SH-SY5Y (cell line): ENCODE measurements around the gene CRTC3.

Experiments
- GATA2 ChIP-seq: IDR thresholded peaks from 2 replicates; pipeline ENCODE4 v1.6.1; 2011; ENCODE audit warnings: mild to moderate bottlenecking, low read depth, low read length
- GATA3 ChIP-seq: IDR thresholded peaks from 2 replicates; pipeline ENCODE4 v1.6.1; 2011; ENCODE audit warnings: low read depth, mild to moderate bottlenecking, low read length, moderate library complexity

Gene CRTC3

DNA sequence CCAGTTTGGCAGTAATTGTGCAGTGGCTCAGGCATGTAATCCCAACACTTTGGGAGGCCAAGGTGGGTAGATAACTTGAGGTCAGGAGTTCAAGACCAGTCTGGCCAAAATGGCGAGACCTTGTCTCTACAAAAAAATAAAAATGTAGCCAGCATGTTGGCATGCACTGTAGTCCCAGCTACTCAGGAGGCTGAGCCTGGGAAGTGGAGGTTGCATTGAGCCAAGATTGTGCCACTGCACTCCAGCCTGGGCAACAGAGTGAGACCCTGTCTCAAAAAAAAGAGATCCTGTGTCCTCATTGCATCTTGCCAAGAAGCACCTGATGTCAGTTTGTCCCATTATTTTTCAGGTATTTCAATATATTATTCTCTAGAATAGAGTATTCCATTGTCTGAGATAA is 61.8 kb downstream of the CRTC3 start:
- TF ChIP-seq GATA2 (no peak), GATA3 (no peak)

DNA sequence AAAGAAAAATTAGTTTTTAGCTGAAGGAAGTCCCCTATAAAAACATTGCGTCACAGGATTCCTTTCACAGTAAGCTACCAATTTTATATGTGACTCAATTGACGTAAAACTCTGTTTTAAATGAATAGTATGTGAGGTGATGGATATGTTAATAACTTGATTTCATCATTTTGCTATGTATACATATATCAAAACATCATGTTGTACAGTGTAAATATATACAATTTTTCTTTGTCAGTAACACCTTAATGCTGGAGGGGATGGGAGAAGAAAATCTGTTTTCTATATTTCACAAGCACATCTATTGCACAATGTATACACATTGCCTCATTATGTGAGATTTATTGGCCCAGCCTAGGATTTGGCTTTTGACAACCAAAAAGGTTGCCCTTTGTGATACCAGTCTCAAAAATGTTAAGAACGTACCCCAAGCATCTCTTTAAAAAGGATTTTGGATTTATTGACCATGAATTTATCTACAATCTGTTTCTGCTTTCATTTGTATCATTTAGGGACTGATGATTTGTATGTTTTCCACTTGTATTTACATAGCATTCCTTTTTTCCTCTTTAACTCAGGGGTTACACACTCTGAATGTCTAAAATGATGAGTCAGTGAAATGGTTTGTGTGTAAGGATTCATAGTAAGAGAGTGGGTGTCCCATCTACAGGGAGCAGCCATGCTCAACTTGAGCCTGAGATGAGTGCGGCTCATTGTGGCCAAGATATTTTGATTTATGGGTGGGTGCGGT is 62.6 kb downstream of the CRTC3 start:
- no peak for TF ChIP-seq GATA3
- no peak for TF ChIP-seq GATA2

DNA sequence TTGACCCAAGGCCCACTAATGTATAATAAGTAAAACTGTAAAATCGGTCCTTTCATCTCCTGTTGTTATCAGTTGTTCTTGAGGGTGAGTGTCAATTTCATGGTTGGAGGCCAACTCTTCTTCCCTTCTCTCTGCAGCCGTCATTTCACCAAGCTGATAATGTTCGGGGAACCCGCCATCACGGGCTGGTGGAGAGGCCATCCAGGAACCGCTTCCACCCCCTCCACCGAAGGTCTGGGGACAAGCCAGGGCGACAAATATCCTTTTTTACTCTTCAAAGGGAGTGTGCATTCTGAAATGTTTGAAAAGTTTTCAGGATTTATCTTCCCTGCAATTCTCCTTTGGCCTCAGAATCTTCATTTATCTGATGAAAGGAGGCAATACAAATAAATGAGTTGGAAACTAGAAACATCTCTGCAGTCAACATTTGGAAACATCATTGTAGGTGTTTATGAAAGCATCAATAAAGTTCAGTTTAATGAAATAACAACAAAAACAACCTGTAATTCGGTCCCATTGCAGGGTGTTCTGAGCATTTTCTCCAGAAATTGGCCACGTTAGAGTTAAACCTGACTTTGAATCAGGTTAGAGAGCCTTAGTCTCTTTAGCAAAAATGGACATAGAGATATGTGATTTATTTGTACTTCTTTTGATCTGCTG is 63.9 kb downstream of the CRTC3 start:
- no peak for TF ChIP-seq GATA3
- no peak for TF ChIP-seq GATA2

DNA sequence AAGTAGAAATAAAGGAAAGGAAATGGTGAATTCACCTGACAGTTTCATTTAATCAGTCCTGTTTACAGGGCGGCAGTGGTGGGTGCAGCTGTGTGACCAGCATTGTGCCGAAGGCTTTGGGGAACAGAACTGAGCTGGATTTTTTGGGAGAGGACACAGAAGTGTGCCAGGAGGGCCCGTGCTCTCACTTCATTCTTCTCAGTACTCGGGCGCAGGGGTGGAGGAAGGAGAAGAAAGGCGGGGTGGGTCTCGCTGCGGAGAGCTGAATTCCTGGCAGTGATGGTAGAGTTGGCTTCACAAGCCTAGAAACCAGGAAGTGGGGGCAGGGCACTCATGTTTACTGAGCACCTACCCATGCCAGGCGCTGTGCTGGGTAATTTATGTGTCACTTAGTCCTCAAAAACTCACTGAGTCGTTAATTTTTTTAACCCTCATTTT is 64.6 kb downstream of the CRTC3 start:
- TF ChIP-seq GATA2 = no peak
- TF ChIP-seq GATA3 = no peak

DNA sequence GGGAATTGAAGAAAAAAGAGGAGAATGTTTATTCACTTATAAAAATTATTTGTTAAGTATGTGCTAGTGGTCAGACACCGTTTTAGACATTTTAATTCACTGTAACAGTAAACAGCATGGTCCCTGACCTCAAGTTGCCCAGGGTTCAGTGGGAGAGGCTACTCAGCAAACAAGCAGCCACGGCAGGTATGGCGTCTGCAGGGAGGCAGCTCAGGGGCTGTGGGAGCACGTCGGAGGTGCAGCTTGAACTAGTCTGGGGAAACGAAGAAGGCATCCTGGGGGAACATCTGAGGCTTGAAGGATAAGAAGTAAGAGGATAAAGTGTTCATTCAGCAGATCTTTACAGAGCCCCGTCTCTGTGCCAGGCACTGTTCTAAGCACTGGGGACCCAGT is 66.0 kb downstream of the CRTC3 start:
- TF ChIP-seq GATA2 (no peak), GATA3 (no peak)

DNA sequence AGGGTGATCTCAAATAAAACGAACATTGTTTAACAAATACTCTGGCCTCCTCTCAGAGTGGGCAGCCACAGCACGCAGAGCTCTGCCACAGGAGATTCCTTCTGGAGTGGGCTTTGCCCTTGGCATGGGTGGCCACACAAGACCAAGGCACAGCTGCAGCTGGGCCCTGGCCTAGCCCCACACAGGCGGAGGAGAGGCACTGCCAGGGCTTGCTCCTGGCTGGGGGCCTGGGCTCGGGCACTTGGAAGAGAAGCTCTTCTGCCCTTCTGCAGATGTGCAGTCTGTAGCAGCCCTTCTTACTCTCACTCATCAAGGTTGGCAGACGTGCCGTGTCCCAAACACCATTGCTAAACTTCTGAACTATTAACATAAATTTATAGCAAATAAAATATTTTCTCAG is 67.2 kb downstream of the CRTC3 start:
- TF ChIP-seq GATA2 (no peak), GATA3 (no peak)

DNA sequence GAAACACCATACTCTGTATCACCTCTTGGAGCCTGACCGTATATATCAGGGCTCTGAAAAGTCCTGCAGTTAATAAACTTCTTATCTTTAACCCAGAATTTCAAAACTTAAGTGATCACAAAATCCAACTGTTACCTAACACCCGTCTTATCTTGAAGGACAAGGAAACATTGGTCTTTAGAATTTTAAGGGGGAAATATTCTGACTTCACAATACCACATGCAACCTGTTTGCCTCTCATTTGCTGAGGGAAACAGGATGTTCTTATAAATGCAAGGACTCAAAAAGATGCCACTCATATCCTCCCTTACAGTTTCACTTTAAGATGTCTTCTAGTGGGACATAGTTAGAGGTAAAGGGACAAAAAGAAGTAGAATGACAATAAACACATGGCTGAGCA is 67.9 kb downstream of the CRTC3 start:
- TF ChIP-seq GATA2 (no peak), GATA3 (no peak)

DNA sequence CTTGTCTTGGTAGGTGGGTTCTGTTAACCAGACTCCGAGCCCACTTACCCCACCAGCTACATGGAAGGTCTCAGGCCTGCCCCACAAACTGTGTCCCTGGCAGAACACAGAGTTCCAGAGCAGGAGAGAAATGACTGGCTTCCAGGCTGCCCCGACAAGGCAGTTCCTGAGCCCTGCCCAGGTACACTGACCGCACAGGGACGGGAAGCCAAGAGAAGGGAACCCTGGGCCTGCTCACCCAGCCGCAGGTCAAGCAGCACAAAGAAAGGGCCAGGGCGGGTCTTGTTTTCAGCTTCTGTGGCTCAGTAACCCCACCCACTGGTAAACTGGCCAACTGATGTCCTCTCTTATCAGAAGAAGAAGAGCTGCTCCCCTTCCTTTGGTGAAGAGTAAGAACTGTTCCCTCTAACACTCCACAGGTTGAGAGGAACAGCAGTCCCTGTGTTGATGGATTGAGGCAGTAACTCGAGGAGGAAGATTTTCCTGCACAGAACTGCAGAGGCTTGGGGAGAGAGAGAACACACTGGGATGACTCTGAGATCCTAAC is 68.4 kb downstream of the CRTC3 start:
- TF ChIP-seq GATA2 = no peak
- TF ChIP-seq GATA3 = no peak

DNA sequence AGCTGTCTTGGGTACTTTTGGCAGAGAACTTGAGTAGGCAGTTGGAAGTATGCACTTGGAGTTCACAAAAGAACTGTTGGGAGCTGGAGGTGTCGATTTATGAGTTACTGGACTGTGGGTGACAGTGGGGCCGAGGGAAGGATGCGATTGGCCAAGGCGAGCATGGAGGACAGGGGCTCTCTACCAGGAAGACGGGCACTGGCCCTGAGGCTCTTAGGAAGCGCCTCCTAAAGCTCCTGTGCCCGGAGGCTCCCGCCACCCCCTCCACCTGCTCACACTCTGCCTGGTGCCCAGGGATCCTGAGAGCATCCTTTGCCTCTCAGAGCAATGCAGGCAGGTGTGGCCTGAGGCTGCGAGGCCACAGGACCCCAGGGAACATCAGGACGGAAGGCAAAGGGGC is 69.0 kb downstream of the CRTC3 start:
- TF ChIP-seq GATA3 = no peak
- TF ChIP-seq GATA2 = no peak

DNA sequence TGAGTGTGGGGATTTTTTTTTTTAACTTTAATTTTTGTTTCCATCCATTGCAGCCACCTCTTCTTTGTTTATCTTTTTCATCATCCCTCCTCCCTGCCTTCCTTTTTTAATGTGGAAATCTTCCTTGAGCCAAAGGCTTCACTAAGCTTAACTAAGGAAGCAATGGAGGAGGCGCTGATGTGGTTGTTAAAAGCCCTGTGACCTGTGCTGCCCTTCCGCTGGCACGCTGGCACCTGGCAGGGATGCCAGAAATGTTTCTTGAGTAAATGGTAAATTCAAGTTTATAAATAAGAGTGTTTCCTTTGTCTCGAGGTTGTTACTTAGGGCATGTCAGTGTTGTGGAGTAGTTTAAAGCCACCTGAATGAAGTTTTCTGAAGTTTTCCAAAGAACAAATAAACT is 69.4 kb downstream of the CRTC3 start:
- TF ChIP-seq GATA3 (no peak), GATA2 (no peak)

DNA sequence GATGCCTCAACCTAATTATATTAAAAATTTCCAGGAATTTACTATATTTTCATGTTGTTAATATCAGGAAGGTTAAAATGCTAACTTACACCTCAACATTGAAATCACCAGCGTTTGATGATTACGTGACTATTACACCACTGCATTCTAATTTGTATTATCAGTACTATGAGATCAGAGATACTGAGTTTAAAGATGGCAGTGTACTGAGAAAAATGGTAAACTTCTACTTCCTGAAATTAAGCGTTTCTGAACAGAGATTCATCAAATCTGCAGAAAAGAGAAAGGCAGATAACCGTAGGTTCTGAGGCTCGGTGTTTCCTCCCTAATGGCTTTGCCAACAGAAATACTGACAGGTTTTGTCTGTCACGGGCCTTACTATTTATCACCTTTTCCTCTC is 69.9 kb downstream of the CRTC3 start:
- TF ChIP-seq GATA2 (no peak), GATA3 (no peak)

DNA sequence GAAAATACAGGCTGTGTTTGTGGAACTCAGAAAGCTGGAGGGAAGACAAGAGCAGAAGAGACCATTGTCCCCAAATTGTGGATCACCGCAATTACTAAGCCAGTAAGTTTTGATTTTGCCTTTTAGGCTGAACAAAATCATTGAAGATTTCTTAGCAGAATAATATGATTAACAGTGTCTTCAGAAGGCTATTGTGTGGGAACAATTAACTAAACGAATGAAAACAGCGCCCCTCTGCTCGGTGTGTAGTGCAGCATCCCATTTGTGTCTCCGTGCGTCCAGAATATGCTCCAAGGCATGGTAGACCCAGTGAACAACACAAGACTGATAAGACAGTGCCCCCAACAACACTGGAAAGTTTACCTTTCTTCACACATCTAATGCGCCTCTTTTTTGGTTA is 71.2 kb downstream of the CRTC3 start:
- TF ChIP-seq GATA3 (no peak), GATA2 (no peak)

DNA sequence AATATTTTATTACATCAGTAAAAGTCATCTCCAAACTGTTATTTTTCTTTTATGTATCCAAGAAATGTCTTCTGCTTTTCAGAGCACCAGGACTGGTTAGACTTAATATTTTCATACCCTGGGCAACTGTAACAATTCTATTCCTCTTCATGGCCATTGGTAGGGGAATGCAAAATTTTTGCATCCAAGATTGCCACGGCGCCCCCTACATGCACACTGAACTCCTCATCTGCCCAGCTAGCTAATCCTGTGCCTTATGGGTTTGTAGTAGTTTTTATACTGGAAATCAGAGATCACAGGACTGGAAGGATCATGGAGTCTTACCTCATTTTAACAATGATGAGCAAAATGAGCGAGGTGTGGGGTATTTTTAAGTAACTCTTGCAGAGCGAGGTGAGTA is 74.2 kb downstream of the CRTC3 start:
- TF ChIP-seq GATA2 (no peak), GATA3 (no peak)

DNA sequence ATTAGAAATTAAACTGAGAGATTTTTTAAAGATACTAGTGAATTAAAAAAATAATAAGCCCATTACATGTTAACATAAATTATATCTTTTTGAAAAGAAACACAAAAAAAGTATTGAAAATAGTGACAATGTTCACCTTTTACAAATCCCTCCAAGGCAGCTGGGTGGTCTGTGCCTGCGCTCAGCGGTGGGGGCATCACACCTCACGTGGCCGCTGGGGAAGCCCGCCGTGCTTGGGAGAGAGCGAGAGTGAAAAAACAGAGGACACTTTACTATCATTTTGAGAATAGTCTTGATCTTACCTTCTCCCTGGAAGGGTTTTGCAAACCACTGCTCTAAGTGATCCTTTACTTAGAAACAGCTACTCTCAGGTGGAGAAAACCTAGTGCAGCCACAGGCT is 76.9 kb downstream of the CRTC3 start:
- no peak for TF ChIP-seq GATA2
- no peak for TF ChIP-seq GATA3

DNA sequence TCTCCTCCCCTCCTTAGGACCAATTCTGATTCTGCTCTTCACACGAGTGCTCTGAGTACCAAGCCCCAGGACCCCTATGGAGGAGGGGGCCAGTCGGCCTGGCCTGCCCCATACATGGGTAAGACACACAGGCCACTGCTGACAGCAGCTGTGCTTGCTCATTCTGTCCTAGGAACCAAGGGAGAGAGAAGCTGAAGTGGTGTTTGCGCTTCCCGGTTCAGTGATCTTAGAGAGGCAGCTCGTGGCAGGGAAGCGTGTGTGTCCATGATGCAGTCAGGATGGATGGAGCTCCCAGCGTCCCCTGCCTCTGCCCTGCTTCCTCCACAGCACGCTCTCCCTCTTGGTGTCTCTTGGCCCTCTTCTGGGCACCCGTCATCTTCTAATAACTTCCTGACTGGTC is 77.6 kb downstream of the CRTC3 start:
- TF ChIP-seq GATA2 = no peak
- TF ChIP-seq GATA3 = no peak
